ENCODE measurements around the gene GALNT9.

- no peak for TF ChIP-seq EZH2 (IDR thresholded peaks at IDR 0.05; ENCODE audit: insufficient read depth, poor library complexity, severe bottlenecking)
- no peak for TF ChIP-seq EZH2phosphoT487 (IDR thresholded peaks at IDR 0.05; ENCODE audit: insufficient read depth, low read depth)
These were observed 135.3 kb downstream of the GALNT9 start for GRCh38 chr12:132194056-132194455.
